GM23338 (cell line): ENCODE results near the gene DNASE1L1. TPM values are rescaled to one million over a fixed set of nuclear protein-coding genes. Genes with fewer than 3 reads are reported as not detected.

Experiments
- ATAC-seq: fragments of 200-7000 bp; cut with Tn5 transposase; 3 replicates; pipeline ENCODE4 v1.9.1; 2020
- DNase-seq: peaks from one replicate; pipeline ENCODE4 v3.0.0-alpha.2; 2015; ENCODE audit warnings: low spot score
- H2AFZ ChIP-seq: fragments of 200-600 bp; sonication (generic); 2 replicates; pipeline ENCODE4 v1.8.0; 2016; ENCODE audit warnings: antibody characterized with exemption, mild to moderate bottlenecking, moderate library complexity
- H3F3A ChIP-seq: fragments of 200-600 bp; sonication (generic); replicated peaks from 2 replicates; pipeline ENCODE4 v1.8.0; 2017; ENCODE audit warnings: antibody characterized with exemption, mixed run types, low read depth
- H3K27ac ChIP-seq: fragments of 200-600 bp; sonication (generic); 2 replicates; pipeline ENCODE4 v1.6.1; 2016; ENCODE audit warnings: low read depth
- H3K27me3 ChIP-seq: fragments of 200-600 bp; sonication (generic); 2 replicates; pipeline ENCODE4 v1.8.0; 2016; ENCODE audit warnings: mild to moderate bottlenecking, mixed run types, moderate library complexity; ENCODE audit not compliant: insufficient read depth
- H3K36me3 ChIP-seq: fragments of 200-600 bp; sonication (generic); 2 replicates; pipeline ENCODE4 v1.8.0; 2016; ENCODE audit warnings: mild to moderate bottlenecking; ENCODE audit not compliant: insufficient read depth
- H3K4me1 ChIP-seq: fragments of 200-600 bp; sonication (generic); 2 replicates; pipeline ENCODE4 v1.8.0; 2016; ENCODE audit warnings: mild to moderate bottlenecking, moderate library complexity; ENCODE audit not compliant: insufficient read depth
- H3K4me2 ChIP-seq: fragments of 200-600 bp; sonication (generic); 2 replicates; pipeline ENCODE4 v1.7.1; 2017; ENCODE audit warnings: mixed run types
- H3K4me3 ChIP-seq: fragments of 200-600 bp; sonication (generic); 2 replicates; pipeline ENCODE4 v1.6.1; 2016; ENCODE audit warnings: mixed run types
- H3K79me2 ChIP-seq: fragments of 200-600 bp; sonication (generic); replicated peaks from 2 replicates; pipeline ENCODE4 v1.8.0; 2017; ENCODE audit warnings: mild to moderate bottlenecking; ENCODE audit not compliant: insufficient read depth
- H3K9me2 ChIP-seq: fragments of 200-600 bp; sonication (generic); 2 replicates; pipeline ENCODE4 v1.8.0; 2017; ENCODE audit not compliant: insufficient read depth
- H4K20me1 ChIP-seq: fragments of 200-600 bp; sonication (generic); replicated peaks from 2 replicates; pipeline ENCODE4 v1.8.0; 2017; ENCODE audit warnings: mild to moderate bottlenecking; ENCODE audit not compliant: insufficient read depth
- H3K27ac Mint-ChIP-seq: 2 replicates; pipeline ENCODE4 v1.8.0; 2020; ENCODE audit warnings: inconsistent platforms, mild to moderate bottlenecking, moderate library complexity, mixed read lengths
- H3K27me3 Mint-ChIP-seq: 3 replicates; pipeline ENCODE4 v1.8.0; 2022; ENCODE audit warnings: low read depth, mild to moderate bottlenecking, moderate library complexity, mixed read lengths, inconsistent platforms; ENCODE audit not compliant: insufficient read depth, poor library complexity
- H3K36me3 Mint-ChIP-seq: 3 replicates; pipeline ENCODE4 v1.8.0; 2021; ENCODE audit warnings: low read depth, mild to moderate bottlenecking, inconsistent platforms, moderate library complexity, mixed read lengths
- H3K4me1 Mint-ChIP-seq: 3 replicates; pipeline ENCODE4 v1.8.0; 2020; ENCODE audit warnings: mild to moderate bottlenecking, inconsistent platforms, mixed read lengths
- H3K4me3 Mint-ChIP-seq: 3 replicates; pipeline ENCODE4 v1.8.0; 2021; ENCODE audit warnings: moderate library complexity, mild to moderate bottlenecking, inconsistent platforms, mixed read lengths
- H3K9me3 Mint-ChIP-seq: 3 replicates; pipeline ENCODE4 v1.8.0; 2020; ENCODE audit warnings: moderate library complexity, mild to moderate bottlenecking, inconsistent platforms, mixed read lengths
- CREB1 ChIP-seq: fragments of 250-450 bp; sonication (Bioruptor Pico); IDR thresholded peaks from 2 replicates; pipeline ENCODE4 v1.5.0; 2020; ENCODE audit warnings: low read depth, mild to moderate bottlenecking, moderate library complexity
- EZH2 ChIP-seq: fragments of 200-600 bp; sonication (generic); IDR thresholded peaks from one replicate; pipeline ENCODE4 v1.8.0; 2017; ENCODE audit warnings: antibody characterized with exemption, mild to moderate bottlenecking, low read depth; ENCODE audit not compliant: unreplicated experiment
- JUNB ChIP-seq: IDR thresholded peaks from one replicate; pipeline ENCODE4 v1.6.1; 2016; ENCODE audit warnings: antibody characterized with exemption; ENCODE audit not compliant: unreplicated experiment
- NANOG ChIP-seq: IDR thresholded peaks from 2 replicates; pipeline ENCODE4 v1.6.1; 2016; ENCODE audit warnings: antibody characterized with exemption, borderline replicate concordance
- POLR2AphosphoS5 ChIP-seq: IDR thresholded peaks from 2 replicates; pipeline ENCODE4 v1.6.1; 2016; ENCODE audit warnings: antibody characterized with exemption, low read depth
- REST ChIP-seq: IDR thresholded peaks from one replicate; pipeline ENCODE4 v1.6.1; 2018; ENCODE audit warnings: antibody characterized with exemption; ENCODE audit not compliant: unreplicated experiment
- STAT1 ChIP-seq: IDR thresholded peaks from one replicate; pipeline ENCODE4 v1.6.1; 2016; ENCODE audit warnings: antibody characterized with exemption; ENCODE audit not compliant: unreplicated experiment
- ZNF114 ChIP-seq: fragments of 250-450 bp; sonication (Bioruptor Pico); IDR thresholded peaks from 2 replicates; pipeline ENCODE4 v1.5.0; 2020; ENCODE audit warnings: mild to moderate bottlenecking, moderate library complexity
- ZNF331 ChIP-seq: fragments of 250-450 bp; sonication (Bioruptor Pico); IDR thresholded peaks from 2 replicates; pipeline ENCODE4 v1.5.0; 2020; ENCODE audit warnings: low read depth, mild to moderate bottlenecking, moderate library complexity
- polyA plus RNA-seq: library from polyadenylated mRNA; unstranded; fragments of >200 nt; fragmentation: Nextera tagmentation; extraction: Ambion mirVana; gene quantifications from 2 replicates; pipeline ENCODE4 v1.2.1, GENCODE V29; 2016
- total RNA-seq: library from RNA; depleted of rRNA; stranded (reverse); fragments of >200 nt; shearing (Covaris generic); gene quantifications from 2 replicates; pipeline ENCODE4 v1.2.3, GENCODE V29; 2014
- TF ChIP-seq, protein P1 (sequence below): IDR thresholded peaks from 2 replicates; pipeline ENCODE4 v1.6.1; 2016; ENCODE audit warnings: antibody characterized with exemption
- TF ChIP-seq, protein P2 (sequence below), 2 experiments: fragments of 200-600 bp in 1 of 2; sonication (generic) in 1 of 2; conservative IDR thresholded peaks; 2 replicates each; pipeline versions ENCODE4 v1.5.1 to v1.6.1; 2016 to 2017; ENCODE audit warnings: antibody characterized with exemption in 2 of 2, low read depth in 2 of 2, mild to moderate bottlenecking in 2 of 2, moderate library complexity in 1 of 2

The DNASE1L1 gene
- total and polyA plus RNA-seq, 2 experiments from 2014 or later, result 3.3 to 16.1 TPM

- Histone ChIP-seq H3K79me2 (peaks cover 49% of the 10 kb centered on the region), H3K27ac (peak overlapping the region; percentile 80), H3K4me2 (peak overlapping the region; percentile 81), H3K36me3 (no peaks in the 10 kb centered on the region), H3F3A (0 out of 2 replicates have a peak, but pooled peaks cover 5% of the 10 kb centered on the region), H3K4me3 (peak overlapping the region; percentile 84), H3K27me3 (no peaks in the 10 kb centered on the region), H4K20me1 (peaks cover 6% of the 10 kb centered on the region), H3K4me1 (0 out of 2 replicates have a peak, but pooled peaks cover 4% of the 10 kb centered on the region), H2AFZ (no peak overlapping the region), H3K9me2 (no peaks in the 10 kb centered on the region)
- H3K27me3 Mint-ChIP-seq, result peaks cover 25% of the 10 kb centered on the region
- peak; percentile 0; the same call in 2 of the 3 replicates for ATAC-seq
- peak overlapping the region; percentile 91 for H3K4me3 Mint-ChIP-seq
- peaks cover 5% of the 10 kb centered on the region; the same call in 2 of the 3 replicates for H3K9me3 Mint-ChIP-seq
- TF ChIP-seq, protein P1, sequence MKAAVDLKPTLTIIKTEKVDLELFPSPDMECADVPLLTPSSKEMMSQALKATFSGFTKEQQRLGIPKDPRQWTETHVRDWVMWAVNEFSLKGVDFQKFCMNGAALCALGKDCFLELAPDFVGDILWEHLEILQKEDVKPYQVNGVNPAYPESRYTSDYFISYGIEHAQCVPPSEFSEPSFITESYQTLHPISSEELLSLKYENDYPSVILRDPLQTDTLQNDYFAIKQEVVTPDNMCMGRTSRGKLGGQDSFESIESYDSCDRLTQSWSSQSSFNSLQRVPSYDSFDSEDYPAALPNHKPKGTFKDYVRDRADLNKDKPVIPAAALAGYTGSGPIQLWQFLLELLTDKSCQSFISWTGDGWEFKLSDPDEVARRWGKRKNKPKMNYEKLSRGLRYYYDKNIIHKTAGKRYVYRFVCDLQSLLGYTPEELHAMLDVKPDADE, result no peak
- no peak for TF ChIP-seq CREB1 (CRISPR knock-in tag)
- no peak for TF ChIP-seq POLR2AphosphoS5
- TF ChIP-seq EZH2, result no peak
- TF ChIP-seq ZNF331 (CRISPR knock-in tag), result no peak
- TF ChIP-seq REST, result no peak
- TF ChIP-seq, protein P2, sequence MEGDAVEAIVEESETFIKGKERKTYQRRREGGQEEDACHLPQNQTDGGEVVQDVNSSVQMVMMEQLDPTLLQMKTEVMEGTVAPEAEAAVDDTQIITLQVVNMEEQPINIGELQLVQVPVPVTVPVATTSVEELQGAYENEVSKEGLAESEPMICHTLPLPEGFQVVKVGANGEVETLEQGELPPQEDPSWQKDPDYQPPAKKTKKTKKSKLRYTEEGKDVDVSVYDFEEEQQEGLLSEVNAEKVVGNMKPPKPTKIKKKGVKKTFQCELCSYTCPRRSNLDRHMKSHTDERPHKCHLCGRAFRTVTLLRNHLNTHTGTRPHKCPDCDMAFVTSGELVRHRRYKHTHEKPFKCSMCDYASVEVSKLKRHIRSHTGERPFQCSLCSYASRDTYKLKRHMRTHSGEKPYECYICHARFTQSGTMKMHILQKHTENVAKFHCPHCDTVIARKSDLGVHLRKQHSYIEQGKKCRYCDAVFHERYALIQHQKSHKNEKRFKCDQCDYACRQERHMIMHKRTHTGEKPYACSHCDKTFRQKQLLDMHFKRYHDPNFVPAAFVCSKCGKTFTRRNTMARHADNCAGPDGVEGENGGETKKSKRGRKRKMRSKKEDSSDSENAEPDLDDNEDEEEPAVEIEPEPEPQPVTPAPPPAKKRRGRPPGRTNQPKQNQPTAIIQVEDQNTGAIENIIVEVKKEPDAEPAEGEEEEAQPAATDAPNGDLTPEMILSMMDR (conservative IDR thresholded peaks at IDR 0.05; ENCODE audit: low read depth in 2 of 2), result no peak
- no peak for TF ChIP-seq STAT1
- no peak for TF ChIP-seq NANOG
- no peak for TF ChIP-seq JUNB
- no peak for TF ChIP-seq ZNF114
- DNase-seq, result peak; percentile 41
- peaks cover 6% of the 10 kb centered on the region; the same call in 1 of the 3 replicates for H3K4me1 Mint-ChIP-seq
- H3K36me3 Mint-ChIP-seq, result peaks cover 56% of the 10 kb centered on the region
- H3K27ac Mint-ChIP-seq, result peak overlapping the region; percentile 78; the same call in 1 of the 2 replicates
Measured at GRCh38 chrX:154368630-154369448, 40.2 kb downstream of the DNASE1L1 start.
